SIG-M5 treated with dmso at 0.1 percent for 504 hours (cell line): Measurements from ENCODE around the gene EPHA2.

Experiments
- DNase-seq: peaks from one replicate; lab custom pipeline; 2025; ENCODE audit not compliant: unreplicated experiment; lab: John Stamatoyannopoulos, UW

The EPHA2 gene

GRCh38 chr1:16095447-16095846 is 60.4 kb downstream of the EPHA2 start:
- no peak for DNase-seq

DNA sequence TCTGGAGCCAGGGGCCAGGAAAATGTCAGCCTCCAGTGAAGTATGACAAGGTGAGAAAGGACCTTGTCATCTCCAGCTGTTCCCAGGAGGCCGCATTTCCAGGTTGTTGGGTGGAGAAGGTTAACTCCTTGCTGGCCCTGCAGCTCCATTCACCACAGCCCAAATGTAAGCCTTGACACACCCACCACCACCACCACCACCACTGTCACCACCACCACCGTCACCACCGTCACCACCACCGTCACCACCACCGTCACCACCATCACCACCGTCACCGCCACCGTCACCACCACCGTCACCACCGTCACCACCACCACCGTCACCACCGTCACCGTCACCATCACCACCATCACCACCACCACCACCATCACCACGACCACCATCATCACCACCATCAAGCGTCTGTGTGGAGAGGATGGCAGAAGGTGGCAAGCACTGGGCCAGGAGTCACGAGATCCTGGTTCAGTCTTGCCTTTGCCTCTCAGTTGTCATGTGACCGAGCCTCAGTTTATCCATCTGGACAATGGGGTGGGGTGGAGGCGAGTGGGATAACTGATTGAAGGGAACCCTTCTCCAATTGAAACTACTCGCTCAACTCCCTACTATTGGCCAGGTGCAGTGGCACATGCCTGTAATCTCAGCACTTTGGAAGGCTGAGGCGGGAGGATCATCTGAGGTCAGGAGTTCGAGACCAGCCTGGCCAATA is 61.3 kb downstream of the EPHA2 start:
- DNase-seq = no peak

GRCh38 chr1:16093611-16094010 is 62.3 kb downstream of the EPHA2 start:
- no peak for DNase-seq

DNA sequence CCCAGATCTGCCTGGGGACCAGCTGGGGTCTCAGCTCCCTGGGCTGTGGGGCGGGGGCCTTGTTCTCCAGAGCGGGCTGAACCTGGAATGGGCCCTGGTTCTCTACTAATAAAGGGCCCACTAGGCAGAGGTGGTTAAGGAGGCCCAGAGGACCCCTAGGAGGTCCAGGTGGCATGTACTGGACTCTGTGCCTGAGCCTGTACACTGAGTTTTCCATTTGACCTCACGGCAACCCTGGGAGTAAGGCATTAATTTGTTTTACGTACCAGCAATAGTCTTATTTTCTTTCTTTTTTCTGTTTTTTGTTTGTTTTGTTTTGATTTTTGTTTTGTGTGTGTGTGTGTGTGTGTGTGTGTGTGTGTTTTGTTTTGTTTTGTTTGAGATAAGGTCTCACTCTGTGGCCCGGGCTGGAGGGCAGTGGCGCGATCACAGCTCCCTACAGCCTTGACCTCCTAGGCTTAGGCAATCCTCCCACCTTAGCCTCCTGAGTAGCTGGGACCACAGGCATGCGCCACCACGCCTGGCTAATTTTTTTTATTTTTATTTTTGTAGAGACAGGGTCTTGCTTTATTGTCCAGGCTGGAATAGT is 62.9 kb downstream of the EPHA2 start:
- no peak for DNase-seq

GRCh38 chr1:16092097-16092922 is 63.6 kb downstream of the EPHA2 start:
- DNase-seq = no peak

DNA sequence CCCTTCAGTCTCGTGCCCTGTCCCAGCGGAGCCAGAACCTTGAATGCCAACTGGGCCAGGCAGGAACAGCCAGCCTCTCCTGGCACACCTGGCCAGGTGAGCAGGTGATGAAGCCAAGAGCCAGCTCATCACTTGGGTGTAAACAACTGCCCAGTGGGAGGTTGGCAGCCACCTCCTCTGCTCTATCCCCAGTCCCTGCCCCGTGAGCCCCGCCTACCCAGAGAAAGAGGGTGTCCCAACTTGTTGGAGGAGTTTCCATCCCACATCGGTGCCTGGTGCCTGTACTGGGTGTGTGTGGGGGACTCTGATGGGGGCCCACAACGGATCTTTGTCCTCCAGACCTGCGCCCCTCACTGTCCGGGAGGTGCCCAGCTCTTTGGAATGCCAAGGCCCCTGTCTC is 64.6 kb downstream of the EPHA2 start:
- DNase-seq = no peak

DNA sequence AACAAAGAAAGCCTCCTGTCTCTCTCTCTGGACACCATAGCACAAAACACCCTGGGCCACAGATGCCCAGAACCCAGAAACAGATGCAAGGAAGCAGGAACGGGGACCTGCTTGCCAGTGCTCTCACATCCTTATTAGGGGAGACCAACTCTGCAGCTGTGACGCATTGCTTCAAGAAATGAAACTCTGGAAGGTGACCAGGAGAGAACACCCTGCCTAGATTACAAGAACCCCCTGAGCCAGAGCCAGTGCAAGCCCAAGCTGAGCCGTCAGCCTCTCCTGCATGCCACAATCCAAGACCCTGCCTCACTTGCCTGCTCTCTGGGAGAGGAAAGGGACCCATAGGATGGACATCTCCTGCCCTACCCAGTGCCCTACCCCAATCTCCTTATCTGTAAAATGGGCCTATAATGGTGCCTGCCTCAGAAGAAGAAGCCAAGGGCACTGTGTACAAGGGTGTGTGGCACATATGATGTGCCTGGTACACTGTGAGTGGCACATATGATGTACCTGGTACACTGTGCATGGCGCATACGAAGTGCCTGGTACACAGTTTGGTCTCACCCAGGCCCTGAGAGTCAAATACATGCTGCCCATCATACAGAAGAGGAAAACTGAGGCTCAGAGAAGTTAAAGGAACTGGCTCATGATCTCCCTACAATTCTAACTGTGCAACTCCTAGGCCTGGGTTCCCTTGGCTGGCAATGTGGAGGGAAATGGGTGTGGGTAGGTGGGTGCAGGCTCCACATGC is 65.6 kb downstream of the EPHA2 start:
- DNase-seq = no peak

DNA sequence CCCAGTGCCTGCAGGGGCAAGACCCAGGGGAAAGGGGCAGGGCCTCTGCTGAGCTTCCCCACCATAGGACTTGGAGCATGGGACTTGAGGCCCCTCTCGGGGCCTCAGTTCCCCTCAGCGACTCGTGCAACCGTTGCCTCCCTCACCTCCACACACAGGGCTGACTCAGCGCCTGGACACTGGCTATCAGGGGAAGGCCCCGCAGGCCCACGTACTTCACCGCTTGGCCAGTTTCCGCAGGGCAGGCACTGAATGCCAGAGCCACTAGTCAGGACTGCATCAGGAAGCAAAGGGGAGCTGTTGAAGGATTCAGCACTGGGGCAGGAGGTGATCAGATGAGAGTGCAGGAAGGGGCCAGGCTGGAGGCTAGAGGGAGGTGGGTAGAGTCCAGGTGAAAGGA is 66.9 kb downstream of the EPHA2 start:
- no peak for DNase-seq

DNA sequence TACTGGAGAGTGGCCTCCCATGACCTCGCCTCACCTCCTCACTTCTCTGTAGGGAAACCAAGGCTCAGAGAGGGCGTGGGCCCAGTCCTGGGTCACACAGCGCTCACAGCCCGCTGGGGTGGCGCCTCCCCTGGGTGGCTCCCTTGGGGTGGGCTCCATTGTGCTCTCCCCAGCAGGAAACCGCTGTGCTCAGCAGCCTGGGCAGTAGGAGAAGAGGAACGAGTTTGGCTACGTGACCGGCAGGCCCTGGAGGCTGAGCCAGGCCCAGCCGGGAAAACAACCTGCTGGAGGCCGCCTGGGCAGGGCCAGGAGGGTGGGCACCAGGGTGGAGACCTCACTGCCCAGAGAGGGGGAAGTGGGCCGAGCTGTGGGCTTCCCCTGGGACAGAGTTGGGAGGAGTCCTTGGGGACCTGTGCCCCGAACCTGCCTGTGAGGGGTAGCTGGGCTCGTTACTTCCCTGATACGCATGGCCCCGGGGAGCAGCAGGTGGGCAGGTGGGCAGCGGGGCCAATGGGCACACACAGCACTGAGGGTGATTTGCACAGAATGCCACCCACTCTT is 67.4 kb downstream of the EPHA2 start:
- no peak for DNase-seq

GRCh38 chr1:16087733-16088132 is 68.1 kb downstream of the EPHA2 start:
- DNase-seq = no peak

DNA sequence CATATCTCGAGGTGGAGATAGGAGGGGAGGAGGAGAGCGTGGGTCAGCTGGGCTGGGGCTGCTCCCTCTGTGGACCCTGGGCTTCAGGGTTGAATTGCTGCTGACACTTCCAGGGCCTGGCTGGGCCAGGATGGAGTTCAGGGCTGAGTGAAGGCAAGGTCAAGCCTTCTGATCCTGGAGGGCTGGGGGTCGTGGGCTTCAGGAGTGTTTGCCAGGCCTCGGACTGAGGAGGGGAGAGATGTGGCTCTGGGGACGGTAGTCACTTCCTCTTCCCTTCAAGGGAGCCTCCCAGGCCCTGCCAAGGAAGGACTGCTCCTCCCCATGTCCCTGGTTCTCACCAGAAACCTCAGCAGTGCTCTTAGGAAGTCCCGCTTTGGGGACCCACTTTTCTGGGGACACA is 70.3 kb downstream of the EPHA2 start:
- peak; percentile 14 for DNase-seq

- DNase-seq = no peak
Observed at GRCh38 chr1:16083486-16083885, 72.4 kb downstream of the EPHA2 start.

DNA sequence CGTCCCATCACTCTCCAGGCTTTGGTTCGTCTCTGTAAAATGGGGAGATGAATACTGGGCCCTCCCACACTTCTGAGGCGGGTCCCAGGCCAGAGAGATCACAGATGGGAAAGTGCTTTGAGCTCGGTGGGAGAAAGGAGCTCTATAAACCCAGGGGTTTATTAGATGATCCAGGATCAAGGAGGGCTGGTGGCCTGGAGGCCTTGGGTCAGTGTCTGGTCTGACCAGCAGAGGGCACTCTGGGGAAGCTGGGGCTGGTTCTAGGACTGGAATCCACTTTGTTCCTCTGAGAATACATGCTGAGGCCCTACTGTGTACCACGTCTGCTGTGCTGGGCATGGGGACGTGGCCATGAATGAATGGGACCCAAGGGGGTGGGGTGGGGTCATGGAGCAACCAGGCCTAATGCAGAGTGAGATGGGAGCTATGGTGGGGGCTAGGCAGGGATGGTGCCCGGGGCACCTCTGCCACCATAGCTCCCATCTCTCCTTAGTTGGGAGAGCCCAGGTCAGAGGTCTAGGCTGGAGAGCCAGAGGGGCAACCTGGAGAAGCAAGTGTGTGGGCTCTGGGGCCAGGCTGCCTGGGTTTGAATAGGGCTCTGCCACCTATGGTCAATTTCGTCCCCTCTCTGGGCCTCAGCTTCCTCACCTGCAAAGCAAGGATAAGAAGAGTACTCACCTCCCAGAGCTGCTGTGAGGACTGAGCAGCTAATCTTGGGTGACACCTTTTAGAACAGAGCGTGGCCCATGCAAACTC is 73.4 kb downstream of the EPHA2 start:
- DNase-seq = peak; percentile 39

DNA sequence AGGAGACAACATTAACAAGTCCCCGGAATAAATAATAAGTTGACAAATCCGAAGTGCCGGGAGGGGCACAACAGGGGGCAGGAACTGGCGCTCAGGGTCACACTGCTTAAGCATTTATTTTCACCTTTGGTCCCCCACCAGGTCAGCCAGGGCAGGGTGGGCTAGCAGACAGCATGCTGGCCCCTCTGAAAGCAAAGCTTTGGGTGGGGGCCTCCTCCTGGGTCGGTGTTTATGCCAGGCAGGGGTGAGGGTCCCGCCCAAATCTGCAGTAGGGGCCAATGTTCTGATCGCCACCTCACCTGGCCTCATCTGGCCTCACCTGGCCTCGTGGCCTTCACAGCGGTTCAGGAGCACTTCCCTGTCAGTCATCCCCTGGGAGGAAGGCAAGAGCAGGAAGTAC is 74.2 kb downstream of the EPHA2 start:
- no peak for DNase-seq

- no peak for DNase-seq
Observed at GRCh38 chr1:16080422-16081150, 75.3 kb downstream of the EPHA2 start.

GRCh38 chr1:16078925-16079656 is 76.8 kb downstream of the EPHA2 start:
- DNase-seq = peak; percentile 65

DNA sequence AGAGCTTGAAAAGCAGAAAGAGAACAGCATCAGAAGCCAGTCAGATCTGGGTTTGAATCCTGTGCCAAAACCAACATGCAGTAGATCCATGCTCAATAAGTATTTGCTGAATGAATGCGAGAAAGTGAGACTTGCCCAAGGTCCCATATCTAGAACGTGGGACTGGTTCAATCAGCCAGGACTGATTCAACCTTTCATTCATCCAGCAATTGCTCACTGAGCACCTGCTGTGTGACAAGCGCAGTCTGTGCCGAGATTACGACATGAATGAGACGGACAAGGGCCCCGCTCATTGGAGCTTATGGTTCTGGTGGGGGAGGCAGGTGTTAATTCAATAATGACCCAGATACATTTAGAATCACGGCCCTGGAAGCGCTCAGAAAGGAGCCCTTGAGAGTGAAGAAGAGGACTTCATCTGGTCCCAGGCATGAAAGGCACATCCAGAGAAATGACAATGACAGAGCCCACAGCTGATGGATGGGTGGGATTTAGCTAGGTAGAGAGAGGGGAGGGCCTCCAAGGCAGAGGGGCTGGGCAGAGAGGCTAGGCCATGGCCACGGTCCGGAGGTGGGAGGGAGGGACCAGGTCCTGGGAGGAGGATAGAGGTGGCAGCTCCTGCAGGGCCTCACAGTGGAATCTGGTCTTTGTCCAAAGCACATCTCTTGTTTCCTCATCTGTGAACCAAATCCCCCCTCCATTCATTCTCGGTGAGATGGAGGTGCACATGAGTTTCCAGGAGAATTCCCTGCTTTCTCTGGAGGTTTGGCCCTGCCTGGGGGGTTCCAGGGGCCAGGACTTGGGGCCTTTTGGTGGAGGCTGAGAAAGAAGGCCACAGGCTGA is 78.2 kb downstream of the EPHA2 start:
- DNase-seq = no peak

- no peak for DNase-seq
Observed at GRCh38 chr1:16076865-16077238, 79.0 kb downstream of the EPHA2 start.
